Activated CD8-positive, alpha-beta T cell treated with anti-CD3 and anti-CD28 coated beads, Interleukin-2, amount 10 ng/mL, durations not matched to agents 7 days and 5 days (primary cell): ENCODE measurements around the gene RNASEH1. TPM values are rescaled to one million over a fixed set of nuclear protein-coding genes. Genes with fewer than 3 reads are reported as not detected.

Source experiments
- ATAC-seq: fragments of 150-1000 bp; cut with Tn5 transposase; one replicate; pipeline ENCODE4 v1.10.0; 2021; ENCODE audit warnings: moderate library complexity
- CTCF ChIA-PET: fragments of 350-600 bp; sonication (Branson Sonifier 250); formaldehyde crosslinking; loops from one replicate; lab custom pipeline; 2021; ENCODE audit warnings: antibody characterized with exemption; lab: Charles Lee
- POLR2A ChIA-PET: fragments of 350-600 bp; sonication (Branson Sonifier 250); formaldehyde crosslinking; loops from one replicate; lab custom pipeline; 2021; ENCODE audit warnings: antibody characterized with exemption; lab: Charles Lee
- DNase-seq: peaks from one replicate; pipeline ENCODE4 v3.0.0-alpha.2; 2020
- H3K27ac Mint-ChIP-seq: one replicate; pipeline ENCODE4 v1.8.0; 2021; ENCODE audit warnings: mild to moderate bottlenecking, mixed read lengths
- H3K27me3 Mint-ChIP-seq: one replicate; pipeline ENCODE4 v1.8.0; 2021; ENCODE audit warnings: low read depth, mixed read lengths
- H3K36me3 Mint-ChIP-seq: one replicate; pipeline ENCODE4 v1.8.0; 2021; ENCODE audit warnings: low read depth, mixed read lengths
- H3K4me1 Mint-ChIP-seq: one replicate; pipeline ENCODE4 v1.8.0; 2021; ENCODE audit warnings: low read depth, mixed read lengths
- H3K4me3 Mint-ChIP-seq: one replicate; pipeline ENCODE4 v1.8.0; 2021; ENCODE audit warnings: mild to moderate bottlenecking, mixed read lengths
- H3K9me3 Mint-ChIP-seq: one replicate; pipeline ENCODE4 v1.8.0; 2022; ENCODE audit warnings: mixed read lengths; ENCODE audit not compliant: insufficient read depth
- total RNA-seq, 2 experiments: library from RNA; stranded (reverse); gene quantifications; one replicate each; pipeline ENCODE4 v1.2.3, GENCODE V29; 2021

The RNASEH1 gene
- total RNA-seq, 2 experiments from 2014 or later, result 27.1 to 28.9 TPM

GRCh38 chr2:3598912-3599854 lies 41.0 kb upstream of the RNASEH1 start:
- no peak overlapping the region for H3K4me3 Mint-ChIP-seq
- H3K27me3 Mint-ChIP-seq, result peaks cover 7% of the 10 kb centered on the region
- H3K4me1 Mint-ChIP-seq, result peaks cover 6% of the 10 kb centered on the region
- ATAC-seq (no peak), DNase-seq (peak; percentile 12)
- ChIA-PET POLR2A (no interaction called here), CTCF (no interaction called here)
- no peaks in the 10 kb centered on the region for H3K36me3 Mint-ChIP-seq
- no peak overlapping the region for H3K27ac Mint-ChIP-seq
- no peaks in the 10 kb centered on the region for H3K9me3 Mint-ChIP-seq

DNA sequence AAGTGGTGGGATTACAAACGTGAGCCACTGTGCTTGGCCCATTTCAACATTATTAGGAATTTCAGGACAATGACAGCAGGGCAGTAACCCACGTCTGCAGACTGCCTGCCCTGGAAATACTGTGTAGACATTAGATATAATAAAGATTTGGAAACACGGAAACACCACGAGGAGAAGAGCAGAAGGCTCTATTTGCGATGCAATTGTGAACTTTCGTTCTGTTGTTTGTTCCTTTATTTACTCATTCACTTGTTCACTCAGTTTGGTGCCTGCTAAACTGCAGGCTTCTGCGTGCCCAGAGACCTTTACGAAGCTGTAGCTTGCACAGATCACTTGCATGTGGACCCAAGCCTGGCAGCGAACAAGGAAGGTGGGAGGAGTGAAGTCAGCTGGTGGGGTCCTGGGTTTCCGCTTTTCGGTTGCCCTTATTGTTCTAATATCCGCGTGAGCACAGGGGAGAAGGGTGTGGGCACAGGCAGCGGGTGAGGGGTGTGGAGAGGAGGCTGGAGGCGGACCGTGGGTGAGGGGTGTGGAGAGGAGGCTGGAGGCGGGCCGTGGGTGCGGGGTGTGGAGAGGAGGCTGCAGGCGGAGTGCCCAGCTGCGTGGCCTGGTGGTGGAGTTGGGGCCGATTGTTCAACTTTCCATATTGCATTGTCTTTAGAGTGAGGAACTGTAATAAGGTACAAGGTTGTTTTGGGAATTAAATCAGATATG lies 40.2 kb upstream of the RNASEH1 start:
- Mint-ChIP-seq H3K4me1 (peaks cover 6% of the 10 kb centered on the region), H3K9me3 (no peaks in the 10 kb centered on the region), H3K27ac (no peak overlapping the region), H3K27me3 (peaks cover 7% of the 10 kb centered on the region), H3K36me3 (no peaks in the 10 kb centered on the region), H3K4me3 (no peak overlapping the region)
- ChIA-PET POLR2A (no interaction called here), CTCF (no interaction called here)
- DNase-seq, result peak; percentile 14
- no peak for ATAC-seq

GRCh38 chr2:3597567-3597966 lies 39.4 kb upstream of the RNASEH1 start:
- peaks cover 6% of the 10 kb centered on the region for H3K4me1 Mint-ChIP-seq
- ChIA-PET POLR2A (no interaction called here), CTCF (no interaction called here)
- no peaks in the 10 kb centered on the region for H3K9me3 Mint-ChIP-seq
- no peak for DNase-seq
- H3K27me3 Mint-ChIP-seq, result peaks cover 7% of the 10 kb centered on the region
- no peaks in the 10 kb centered on the region for H3K36me3 Mint-ChIP-seq
- H3K4me3 Mint-ChIP-seq, result no peak overlapping the region
- no peak for ATAC-seq
- no peak overlapping the region for H3K27ac Mint-ChIP-seq

DNA sequence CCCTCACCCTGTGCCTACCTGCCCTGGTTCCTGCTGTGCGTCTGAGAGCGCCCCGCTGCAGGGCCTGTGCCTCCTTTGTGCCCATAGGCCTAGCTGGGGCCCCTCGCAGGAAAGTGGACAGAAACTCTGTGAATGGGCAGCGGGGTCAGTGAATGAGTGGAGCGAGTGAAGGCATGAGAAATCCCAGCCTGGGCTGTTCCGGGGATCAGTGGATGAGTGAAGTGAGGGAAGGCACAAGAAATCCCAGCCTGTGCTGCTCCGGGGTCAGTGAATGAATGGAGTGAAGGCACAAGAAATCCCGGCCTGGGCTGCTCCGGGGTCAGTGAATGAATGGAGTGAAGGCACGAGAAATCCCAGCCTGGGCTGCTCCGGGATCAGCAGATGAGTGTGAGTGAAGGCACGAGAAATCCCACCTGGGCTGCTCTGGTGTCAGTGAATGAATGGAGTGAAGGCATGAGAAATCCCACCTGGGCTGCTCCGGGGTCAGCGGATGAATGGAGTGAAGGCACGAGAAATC lies 38.8 kb upstream of the RNASEH1 start:
- H3K4me1 Mint-ChIP-seq, result peaks cover 6% of the 10 kb centered on the region
- ChIA-PET POLR2A (no interaction called here), CTCF (no interaction called here)
- H3K27ac Mint-ChIP-seq, result no peak overlapping the region
- ATAC-seq (no peak), DNase-seq (peak; percentile 9)
- peaks cover 7% of the 10 kb centered on the region for H3K27me3 Mint-ChIP-seq
- H3K36me3 Mint-ChIP-seq, result no peaks in the 10 kb centered on the region
- no peak overlapping the region for H3K4me3 Mint-ChIP-seq
- no peaks in the 10 kb centered on the region for H3K9me3 Mint-ChIP-seq

DNA sequence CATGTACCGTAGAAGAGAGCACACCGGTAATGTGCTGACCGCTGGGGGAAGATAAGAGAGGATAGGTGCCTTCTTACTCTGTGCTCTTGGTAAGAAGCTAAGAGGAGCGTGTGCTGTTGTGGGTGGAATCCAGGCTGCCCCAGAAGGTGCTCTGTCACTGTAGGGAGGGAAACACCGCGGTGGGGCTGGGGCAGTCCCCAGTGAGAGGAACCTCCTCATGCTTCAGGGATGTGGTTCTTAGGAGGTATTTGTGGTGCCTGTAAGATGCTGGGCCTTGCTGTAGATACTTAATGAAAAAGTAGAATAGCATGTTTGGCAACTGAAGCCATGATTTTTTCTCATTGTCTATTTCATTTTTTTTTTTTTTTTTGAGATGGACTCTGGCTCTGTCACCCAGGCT lies 37.9 kb upstream of the RNASEH1 start:
- POLR2A ChIA-PET, result no interaction called here
- CTCF ChIA-PET, result no interaction called here

GRCh38 chr2:3595404-3595803 lies 37.3 kb upstream of the RNASEH1 start:
- H3K27ac Mint-ChIP-seq, result no peak overlapping the region
- DNase-seq (no peak), ATAC-seq (no peak)
- H3K36me3 Mint-ChIP-seq, result no peaks in the 10 kb centered on the region
- H3K9me3 Mint-ChIP-seq, result no peaks in the 10 kb centered on the region
- no peak overlapping the region for H3K4me3 Mint-ChIP-seq
- peaks cover 6% of the 10 kb centered on the region for H3K4me1 Mint-ChIP-seq
- H3K27me3 Mint-ChIP-seq, result peaks cover 7% of the 10 kb centered on the region
- POLR2A ChIA-PET, result no interaction called here
- CTCF ChIA-PET, result no interaction called here

More for the DNA sequence above, 37.9 kb upstream of the RNASEH1 start:
- DNase-seq (peak; percentile 31), ATAC-seq (peak; percentile 69)
- Mint-ChIP-seq H3K4me1 (peaks cover 6% of the 10 kb centered on the region), H3K9me3 (no peaks in the 10 kb centered on the region), H3K27ac (no peak overlapping the region), H3K36me3 (no peaks in the 10 kb centered on the region), H3K4me3 (no peak overlapping the region), H3K27me3 (peaks cover 7% of the 10 kb centered on the region)

DNA sequence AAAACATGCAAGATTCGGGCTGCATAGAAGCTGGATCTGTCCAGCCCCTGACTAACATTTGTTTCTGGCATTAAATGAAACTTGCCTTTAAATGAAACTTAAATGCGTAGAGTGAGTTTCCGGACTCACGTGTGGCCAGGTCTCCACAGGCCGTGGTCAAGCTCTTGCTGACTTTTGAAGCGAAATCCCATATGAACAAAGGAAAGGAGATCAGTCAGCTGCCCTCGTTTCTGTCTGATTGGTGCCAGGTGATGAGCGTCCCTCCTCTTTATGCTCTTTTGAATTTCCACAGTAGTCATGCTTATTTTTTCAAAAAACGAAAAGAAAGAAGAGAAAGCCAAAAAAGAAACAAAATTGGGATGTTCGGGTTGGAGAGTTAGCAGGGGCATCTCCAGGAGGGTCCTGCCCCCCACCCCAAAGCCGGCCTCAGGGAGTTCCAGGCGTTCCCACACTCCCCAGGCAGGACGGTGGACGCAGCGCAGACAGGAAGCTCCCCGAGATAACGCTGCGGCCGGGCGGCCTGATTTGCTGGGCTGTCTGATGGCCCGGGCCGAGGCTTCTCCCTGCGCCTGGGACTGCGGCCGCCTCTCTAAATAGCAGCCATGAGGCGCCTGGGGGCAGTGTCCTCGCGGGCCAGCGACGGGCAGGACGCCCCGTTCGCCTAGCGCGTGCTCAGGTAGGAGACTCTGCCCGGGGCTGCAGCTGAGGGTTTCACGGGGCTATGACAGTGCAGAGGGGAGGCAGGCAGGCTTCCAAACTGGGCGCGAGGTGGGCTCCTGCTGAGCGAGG lies 36.6 kb upstream of the RNASEH1 start, which contains the start of gene COLEC11:
TSS of gene COLEC11 (plus strand) at position 620 of the 789 bp plus-strand sequence. CDS start 9,229 bp downstream, outside the sequence.
- Mint-ChIP-seq H3K9me3 (no peaks in the 10 kb centered on the region), H3K4me3 (no peak within 1 kb of the TSS), H3K27me3 (peaks cover 7% of the 10 kb centered on the region), H3K27ac (no peak within 1 kb of the TSS), H3K36me3 (no peaks in the 10 kb centered on the region), H3K4me1 (peaks cover 6% of the 10 kb centered on the region)
- ChIA-PET POLR2A (no interaction called here), CTCF (no interaction called here)
- ATAC-seq (no peak), DNase-seq (no peak)

DNA sequence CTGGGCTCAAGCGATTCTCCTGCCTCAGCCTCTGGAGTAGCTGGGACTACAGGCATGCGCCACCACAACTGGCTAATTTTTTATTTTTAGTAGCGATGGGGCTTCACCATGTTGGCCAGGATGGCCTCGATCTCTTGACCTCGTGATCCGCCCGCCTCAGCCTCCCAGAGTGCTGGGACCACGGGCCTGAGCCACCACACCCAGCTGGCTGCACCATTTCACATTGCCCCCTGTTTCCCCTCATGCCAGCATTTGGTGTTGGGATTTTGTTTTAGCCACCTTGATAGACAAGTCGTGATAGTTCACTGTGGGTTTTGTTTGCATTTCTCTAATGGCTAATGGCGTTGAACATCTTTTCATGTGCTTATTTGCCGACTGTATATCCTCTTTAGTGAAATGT lies 31.0 kb upstream of the RNASEH1 start:
- no peaks in the 10 kb centered on the region for H3K4me1 Mint-ChIP-seq
- ChIA-PET CTCF (interaction anchor here (0.6 to 1.1 kb wide), 2 partner anchors 9 to 13 kb away, joined by 3 read pairs; no protein-coding TSS in a partner anchor), POLR2A (no interaction called here)
- no peaks in the 10 kb centered on the region for H3K9me3 Mint-ChIP-seq
- H3K27me3 Mint-ChIP-seq, result no peaks in the 10 kb centered on the region
- H3K36me3 Mint-ChIP-seq, result peaks cover 6% of the 10 kb centered on the region
- DNase-seq, result no peak
- no peak for ATAC-seq
- no peak overlapping the region for H3K4me3 Mint-ChIP-seq
- H3K27ac Mint-ChIP-seq, result no peak overlapping the region

DNA sequence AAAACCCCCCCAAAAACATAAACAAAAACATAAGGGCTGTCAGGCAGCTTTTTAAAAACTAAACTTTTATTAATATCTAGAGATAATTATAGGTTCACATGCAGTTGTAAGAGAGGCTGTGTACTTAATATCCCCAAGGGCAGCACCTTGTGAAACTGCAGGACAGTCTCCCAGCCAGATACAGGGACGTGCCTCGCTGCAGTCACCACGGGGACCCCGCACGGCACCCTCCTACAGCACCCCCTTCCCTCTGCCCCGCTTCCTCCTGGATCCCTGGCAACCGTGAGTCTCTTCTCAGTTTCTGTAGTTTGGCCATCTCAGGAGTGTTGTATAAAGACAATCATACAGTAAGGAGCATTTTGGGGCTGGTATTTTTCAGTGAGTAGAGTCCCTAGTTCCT lies 30.0 kb upstream of the RNASEH1 start:
- ATAC-seq (no peak), DNase-seq (no peak)
- H3K27me3 Mint-ChIP-seq, result no peaks in the 10 kb centered on the region
- no peaks in the 10 kb centered on the region for H3K4me1 Mint-ChIP-seq
- no peak overlapping the region for H3K4me3 Mint-ChIP-seq
- H3K9me3 Mint-ChIP-seq, result no peaks in the 10 kb centered on the region
- POLR2A ChIA-PET, result no interaction called here
- peaks cover 10% of the 10 kb centered on the region for H3K36me3 Mint-ChIP-seq
- H3K27ac Mint-ChIP-seq, result no peak overlapping the region
- CTCF ChIA-PET, result interaction anchor here (1.1 kb wide), 1 partner anchor 12 kb away, joined by 3 read pairs; no protein-coding TSS in a partner anchor

- ChIA-PET POLR2A (no interaction called here), CTCF (no interaction called here)
- ATAC-seq, result no peak
- Mint-ChIP-seq H3K9me3 (no peaks in the 10 kb centered on the region), H3K4me1 (no peaks in the 10 kb centered on the region), H3K27me3 (no peaks in the 10 kb centered on the region), H3K27ac (no peak overlapping the region), H3K4me3 (no peak overlapping the region), H3K36me3 (peaks cover 15% of the 10 kb centered on the region)
- DNase-seq, result no peak
These were observed 29.3 kb upstream of the RNASEH1 start for GRCh38 chr2:3587432-3587831.

DNA sequence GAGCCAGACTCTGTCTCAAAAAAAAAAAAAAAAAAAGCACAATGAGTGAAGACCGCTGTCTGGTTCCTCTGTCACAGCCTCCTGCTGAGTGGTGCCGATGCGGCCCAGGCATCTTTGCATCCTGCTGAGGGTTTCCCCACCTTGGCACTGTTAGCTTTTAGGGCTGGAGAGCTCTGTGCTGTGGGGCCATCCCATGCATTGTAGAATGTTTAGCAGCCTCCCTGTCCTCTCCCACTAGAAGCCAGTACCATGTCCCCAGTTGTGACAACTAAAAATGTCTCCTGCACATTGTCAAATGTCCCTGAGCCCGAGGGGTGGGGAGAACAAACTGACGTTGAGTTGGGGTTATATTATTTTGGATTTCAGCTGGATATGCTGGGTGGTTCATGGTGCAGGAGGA lies 28.9 kb upstream of the RNASEH1 start:
- H3K27ac Mint-ChIP-seq, result no peak overlapping the region
- no peak overlapping the region for H3K4me3 Mint-ChIP-seq
- no peak for ATAC-seq
- ChIA-PET POLR2A (no interaction called here), CTCF (no interaction called here)
- no peaks in the 10 kb centered on the region for H3K4me1 Mint-ChIP-seq
- H3K36me3 Mint-ChIP-seq, result peaks cover 17% of the 10 kb centered on the region
- no peak for DNase-seq
- H3K27me3 Mint-ChIP-seq, result no peaks in the 10 kb centered on the region
- H3K9me3 Mint-ChIP-seq, result no peaks in the 10 kb centered on the region
